Esophagus muscularis mucosa (tissue), 4 donors: ENCODE results near the gene FBXL19.

Source experiments
- EP300 ChIP-seq: sonication (generic); formaldehyde crosslinking; IDR thresholded peaks from one replicate; pipeline ENCODE4 v1.6.1; 2017; ENCODE audit warnings: antibody characterized with exemption
- POLR2AphosphoS5 ChIP-seq, 2 donors: sonication (generic); formaldehyde crosslinking; IDR thresholded peaks; one replicate each; pipeline ENCODE4 v1.6.1; 2017; ENCODE audit warnings: antibody characterized with exemption in 2 of 2
- TF ChIP-seq, protein P1 (sequence below), 3 experiments: fragments of 200-600 bp in 2 of 3; fragments of 450-650 bp in 1 of 3; sonication (generic) in 2 of 3; IDR thresholded peaks; one replicate each; pipeline ENCODE4 v1.5.1; 2017 to 2019; ENCODE audit warnings: antibody characterized with exemption in 3 of 3, mild to moderate bottlenecking in 2 of 3, moderate library complexity in 1 of 3

DNA sequence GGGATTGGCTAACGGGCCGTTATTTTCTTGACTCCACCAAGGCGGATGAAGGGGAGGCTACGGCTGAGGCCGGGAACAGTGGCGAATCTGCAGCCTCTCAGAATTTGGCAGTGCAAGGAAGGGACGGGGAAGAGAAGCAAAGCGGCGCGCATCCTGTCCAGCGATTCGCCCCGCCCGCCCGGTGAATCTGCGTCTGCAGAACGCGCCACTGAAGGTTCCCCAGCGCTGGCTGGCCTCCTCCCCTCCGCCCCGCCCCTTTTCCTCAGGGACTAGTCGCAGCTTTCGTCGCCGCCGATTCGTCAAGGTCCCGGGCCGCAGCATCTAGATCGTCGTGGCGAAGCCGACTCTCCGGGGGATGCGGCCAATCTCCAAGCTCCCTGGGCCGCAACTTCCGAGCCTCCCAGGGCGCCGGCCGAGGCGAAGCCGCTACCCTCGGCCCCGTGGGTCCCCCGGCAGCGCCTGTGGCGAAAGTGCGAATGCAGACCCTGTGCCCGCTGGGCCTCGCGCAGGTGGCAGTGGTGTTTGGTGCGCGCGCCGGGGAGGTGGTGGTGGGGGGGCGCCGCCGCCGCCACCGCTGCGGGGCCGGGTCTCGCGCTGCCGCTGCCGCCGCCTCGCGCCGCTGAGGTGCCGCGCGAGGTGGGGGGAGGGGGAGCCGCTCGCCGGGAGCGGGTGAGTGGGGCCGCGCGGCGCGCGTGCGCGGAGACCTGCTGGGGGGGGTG, 34.2 kb downstream of the FBXL19 start, which contains the start of gene SETD1A:
- TF ChIP-seq, protein P1, sequence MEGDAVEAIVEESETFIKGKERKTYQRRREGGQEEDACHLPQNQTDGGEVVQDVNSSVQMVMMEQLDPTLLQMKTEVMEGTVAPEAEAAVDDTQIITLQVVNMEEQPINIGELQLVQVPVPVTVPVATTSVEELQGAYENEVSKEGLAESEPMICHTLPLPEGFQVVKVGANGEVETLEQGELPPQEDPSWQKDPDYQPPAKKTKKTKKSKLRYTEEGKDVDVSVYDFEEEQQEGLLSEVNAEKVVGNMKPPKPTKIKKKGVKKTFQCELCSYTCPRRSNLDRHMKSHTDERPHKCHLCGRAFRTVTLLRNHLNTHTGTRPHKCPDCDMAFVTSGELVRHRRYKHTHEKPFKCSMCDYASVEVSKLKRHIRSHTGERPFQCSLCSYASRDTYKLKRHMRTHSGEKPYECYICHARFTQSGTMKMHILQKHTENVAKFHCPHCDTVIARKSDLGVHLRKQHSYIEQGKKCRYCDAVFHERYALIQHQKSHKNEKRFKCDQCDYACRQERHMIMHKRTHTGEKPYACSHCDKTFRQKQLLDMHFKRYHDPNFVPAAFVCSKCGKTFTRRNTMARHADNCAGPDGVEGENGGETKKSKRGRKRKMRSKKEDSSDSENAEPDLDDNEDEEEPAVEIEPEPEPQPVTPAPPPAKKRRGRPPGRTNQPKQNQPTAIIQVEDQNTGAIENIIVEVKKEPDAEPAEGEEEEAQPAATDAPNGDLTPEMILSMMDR (IDR thresholded peaks at IDR 0.05): peak in 1 of 3 experiments; percentile 1
- TF ChIP-seq EP300 (no peak), POLR2AphosphoS5 (IDR thresholded peaks at IDR 0.05) (peak; percentile 78 to 80)
